Stimulated activated CD4-positive, alpha-beta T cell treated with anti-CD3 and anti-CD28 coated beads, Interleukin-12 subunit alpha, Interleukin-12 subunit beta, amount 100 ng/mL, for 48 hours (primary cell): ENCODE data around the gene CCDC191.

Experiments
- DNase-seq, 3 donors: peaks; one replicate each; pipeline ENCODE4 v3.0.0-alpha.2; 2020; ENCODE audit warnings: low read depth in 2 of 3, low spot score in 1 of 3

CCDC191 gene

GRCh38 chr3:114056130-114057010 lies at the start of gene CCDC191, which contains the start of gene QTRT2:
Gene CCDC191 (minus strand): TSS chr3:114056526. CDS start chr3:114056466, 60 bp downstream.
Gene QTRT2 (plus strand): TSS chr3:114056737. CDS start chr3:114065258, 8,521 bp downstream.
- DNase-seq: peak; percentile 97 to 98 (median 97)

GRCh38 chr3:114104414-114104813 lies 48.1 kb upstream of the CCDC191 start:
- no peak for DNase-seq

GRCh38 chr3:114103858-114104257 lies 47.5 kb upstream of the CCDC191 start:
- DNase-seq: no peak

GRCh38 chr3:114103181-114103580 lies 46.9 kb upstream of the CCDC191 start:
- no peak for DNase-seq

- DNase-seq: no peak
Measured at GRCh38 chr3:114101101-114101500, 44.8 kb upstream of the CCDC191 start.

- DNase-seq: no peak
Measured at GRCh38 chr3:114095796-114096195, 39.5 kb upstream of the CCDC191 start.

GRCh38 chr3:114093596-114093995 lies 37.3 kb upstream of the CCDC191 start:
- no peak for DNase-seq

GRCh38 chr3:114093016-114093380 lies 36.7 kb upstream of the CCDC191 start:
- no peak for DNase-seq

- DNase-seq: no peak
Measured at GRCh38 chr3:114092151-114093015, 36.1 kb upstream of the CCDC191 start.

- DNase-seq: no peak
Measured at GRCh38 chr3:114089675-114090074, 33.3 kb upstream of the CCDC191 start.

- DNase-seq: no peak
Measured at GRCh38 chr3:114086356-114086755, 30.0 kb upstream of the CCDC191 start.

GRCh38 chr3:114083112-114083511 lies 26.8 kb upstream of the CCDC191 start:
- no peak for DNase-seq

GRCh38 chr3:114081037-114081436 lies 24.7 kb upstream of the CCDC191 start:
- no peak for DNase-seq

GRCh38 chr3:114080201-114080600 lies 23.9 kb upstream of the CCDC191 start:
- no peak for DNase-seq

GRCh38 chr3:114079761-114080160 lies 23.4 kb upstream of the CCDC191 start:
- DNase-seq: no peak

- no peak for DNase-seq
Measured at GRCh38 chr3:114078126-114078525, 21.8 kb upstream of the CCDC191 start.

GRCh38 chr3:114076711-114077110 lies 20.4 kb upstream of the CCDC191 start:
- no peak for DNase-seq

- no peak for DNase-seq
Measured at GRCh38 chr3:114071786-114072185, 15.5 kb upstream of the CCDC191 start.

- DNase-seq: no peak
Measured at GRCh38 chr3:114068336-114068735, 12.0 kb upstream of the CCDC191 start.

GRCh38 chr3:114067804-114068203 lies 11.5 kb upstream of the CCDC191 start:
- no peak for DNase-seq

- no peak for DNase-seq
Measured at GRCh38 chr3:114060906-114061655, 4.8 kb upstream of the CCDC191 start.
